HepG2 (cell line): Measurements from ENCODE around the gene FGGY. TPM values are rescaled to one million over a fixed set of nuclear protein-coding genes. Genes with fewer than 3 reads are reported as not detected.

Experiments
- CERS6 ChIP-seq: sonication (generic); formaldehyde crosslinking; IDR thresholded peaks from 2 replicates; pipeline ENCODE4 v1.5.0; 2020; ENCODE audit warnings: missing genetic modification reagents
- HMGXB3 ChIP-seq: sonication (generic); formaldehyde crosslinking; IDR thresholded peaks from 2 replicates; pipeline ENCODE4 v1.4.0; 2020; ENCODE audit warnings: missing genetic modification reagents, borderline replicate concordance
- THAP9 ChIP-seq: sonication (generic); formaldehyde crosslinking; IDR thresholded peaks from 2 replicates; pipeline ENCODE4; 2020; ENCODE audit warnings: missing genetic modification reagents, mild to moderate bottlenecking, borderline replicate concordance
- ZNF430 ChIP-seq: sonication (generic); formaldehyde crosslinking; IDR thresholded peaks from 2 replicates; pipeline ENCODE4 v1.9.0; 2021; ENCODE audit warnings: mild to moderate bottlenecking, missing genetic modification reagents
- polyA plus RNA-seq, 8 experiments: library from polyadenylated mRNA; depleted of rRNA in 3 of 8; stranded (reverse) in 7 of 8; unstranded in 1 of 8; fragments of >200 nt; fragmentation: Illumina TruSeq in 4 of 8; extraction: Trizol in 4 of 8; gene quantifications; 2 replicates each; pipeline versions ENCODE4 v1.2.1 to v1.2.3, GENCODE V29; 2011 to 2016; ENCODE audit warnings: low read depth in 4 of 8, missing spikeins in 1 of 8, mixed read lengths in 1 of 8; ENCODE audit not compliant: insufficient read depth in 1 of 8
- total RNA-seq, 5 experiments: library from RNA; depleted of rRNA; stranded (reverse); fragments of >200 nt; fragmentation: Illumina TruSeq; extraction: Trizol; gene quantifications; 2 replicates each; pipeline ENCODE4 v1.2.3, GENCODE V29; 2016; ENCODE audit warnings: low read depth in 1 of 5

Gene FGGY
- total and polyA plus RNA-seq, 2 of the 13 experiments (the other 11 are each of a cell fraction or from before 2014, with no cell fraction given): 15.7 to 27.5 TPM

- no peak for TF ChIP-seq HMGXB3
- no peak for TF ChIP-seq ZNF430 (CRISPR knock-in tag)
- TF ChIP-seq CERS6 (CRISPR knock-in tag): no peak
- no peak for TF ChIP-seq THAP9 (CRISPR knock-in tag)
These were observed 130.9 kb downstream of the FGGY start (continued) for GRCh38 chr1:59427784-59428183.
